ENCODE results near the gene CEP85. TPM values are rescaled to one million over a fixed set of nuclear protein-coding genes. Genes with fewer than 3 reads are reported as not detected.

CEP85 gene
- total and polyA plus RNA-seq, 9 of the 15 experiments (the other 6 are each of a cell fraction or from before 2014, with no cell fraction given), result 42.1 to 140 (median 92.6) TPM

DNA sequence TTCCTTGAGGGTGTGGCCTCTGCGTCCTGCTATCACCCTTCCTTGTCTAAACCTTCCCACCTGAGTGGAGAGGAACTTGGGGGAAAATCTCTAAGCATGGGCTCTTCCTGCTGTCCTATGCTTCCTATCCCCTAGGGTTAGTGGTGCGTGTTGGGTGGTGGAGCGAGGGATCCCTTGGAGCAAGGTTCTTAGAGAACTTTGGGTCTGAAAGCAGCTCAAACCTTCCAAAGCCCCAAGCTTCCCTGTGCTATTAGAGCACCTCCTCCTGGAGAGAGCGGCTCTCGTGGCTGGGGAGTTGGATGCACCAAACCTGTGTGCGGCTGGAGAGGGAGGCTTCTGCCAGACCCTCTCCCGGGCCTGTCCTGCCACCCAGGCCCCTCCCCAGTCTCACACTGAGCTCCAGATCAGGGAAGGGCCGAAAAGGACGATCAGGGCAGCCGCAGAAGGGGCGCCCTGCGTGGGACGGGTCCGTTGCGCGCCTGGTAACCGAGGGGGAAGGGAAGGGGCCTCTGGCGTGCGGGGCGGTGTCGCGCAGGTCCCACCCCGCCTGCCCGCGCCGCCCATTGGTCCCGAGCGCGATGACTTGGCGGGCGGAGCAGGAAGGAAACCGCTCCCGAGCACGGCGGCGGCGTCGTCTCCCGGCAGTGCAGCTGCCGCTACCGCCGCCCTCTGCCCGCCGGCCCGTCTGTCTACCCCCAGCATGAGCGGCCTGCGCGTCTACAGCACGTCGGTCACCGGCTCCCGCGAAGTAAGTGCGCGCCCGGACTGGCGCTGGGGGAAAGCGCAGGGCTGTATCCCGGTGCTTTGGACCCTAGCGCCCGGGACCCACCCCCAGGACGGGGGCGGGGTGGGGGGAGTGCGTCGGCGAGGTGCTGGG is 45.7 kb downstream of the CEP85 start, which contains the start of gene SH3BGRL3 (continued):
- TF ChIP-seq, protein P1, sequence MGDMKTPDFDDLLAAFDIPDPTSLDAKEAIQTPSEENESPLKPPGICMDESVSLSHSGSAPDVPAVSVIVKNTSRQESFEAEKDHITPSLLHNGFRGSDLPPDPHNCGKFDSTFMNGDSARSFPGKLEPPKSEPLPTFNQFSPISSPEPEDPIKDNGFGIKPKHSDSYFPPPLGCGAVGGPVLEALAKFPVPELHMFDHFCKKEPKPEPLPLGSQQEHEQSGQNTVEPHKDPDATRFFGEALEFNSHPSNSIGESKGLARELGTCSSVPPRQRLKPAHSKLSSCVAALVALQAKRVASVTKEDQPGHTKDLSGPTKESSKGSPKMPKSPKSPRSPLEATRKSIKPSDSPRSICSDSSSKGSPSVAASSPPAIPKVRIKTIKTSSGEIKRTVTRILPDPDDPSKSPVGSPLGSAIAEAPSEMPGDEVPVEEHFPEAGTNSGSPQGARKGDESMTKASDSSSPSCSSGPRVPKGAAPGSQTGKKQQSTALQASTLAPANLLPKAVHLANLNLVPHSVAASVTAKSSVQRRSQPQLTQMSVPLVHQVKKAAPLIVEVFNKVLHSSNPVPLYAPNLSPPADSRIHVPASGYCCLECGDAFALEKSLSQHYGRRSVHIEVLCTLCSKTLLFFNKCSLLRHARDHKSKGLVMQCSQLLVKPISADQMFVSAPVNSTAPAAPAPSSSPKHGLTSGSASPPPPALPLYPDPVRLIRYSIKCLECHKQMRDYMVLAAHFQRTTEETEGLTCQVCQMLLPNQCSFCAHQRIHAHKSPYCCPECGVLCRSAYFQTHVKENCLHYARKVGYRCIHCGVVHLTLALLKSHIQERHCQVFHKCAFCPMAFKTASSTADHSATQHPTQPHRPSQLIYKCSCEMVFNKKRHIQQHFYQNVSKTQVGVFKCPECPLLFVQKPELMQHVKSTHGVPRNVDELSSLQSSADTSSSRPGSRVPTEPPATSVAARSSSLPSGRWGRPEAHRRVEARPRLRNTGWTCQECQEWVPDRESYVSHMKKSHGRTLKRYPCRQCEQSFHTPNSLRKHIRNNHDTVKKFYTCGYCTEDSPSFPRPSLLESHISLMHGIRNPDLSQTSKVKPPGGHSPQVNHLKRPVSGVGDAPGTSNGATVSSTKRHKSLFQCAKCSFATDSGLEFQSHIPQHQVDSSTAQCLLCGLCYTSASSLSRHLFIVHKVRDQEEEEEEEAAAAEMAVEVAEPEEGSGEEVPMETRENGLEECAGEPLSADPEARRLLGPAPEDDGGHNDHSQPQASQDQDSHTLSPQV (IDR thresholded peaks at IDR 0.05), result peak; percentile 91
- TF ChIP-seq CHD2 (IDR thresholded peaks at IDR 0.05; ENCODE audit: low read depth, low read length) (peak; percentile 53), SREBF2 (CRISPR knock-in tag; IDR thresholded peaks at IDR 0.05) (no peak), ZFP36 (IDR thresholded peaks at IDR 0.05; ENCODE audit: low read depth, low read length, partially characterized antibody) (no peak), HMGN3 (IDR thresholded peaks at IDR 0.05; ENCODE audit: borderline replicate concordance, extremely low read depth, insufficient read length, low read depth, low read length) (peak; percentile 90), SMARCA4 (IDR thresholded peaks at IDR 0.05) (peak; percentile 37; the same call in 1 of the 2 replicates), SAFB (IDR thresholded peaks at IDR 0.05; ENCODE audit: borderline replicate concordance, low read depth, low read length) (no peak), GTF2F1 (IDR thresholded peaks at IDR 0.05; ENCODE audit: low read depth, low read length) (no peak), MEF2A (IDR thresholded peaks at IDR 0.05; ENCODE audit: control insufficient read depth, low read depth, low read length) (no peak), KLF1 (tag; IDR thresholded peaks at IDR 0.05) (peak; percentile 37), PRMT5 (CRISPR knock-in tag; IDR thresholded peaks at IDR 0.05) (no peak), KDM1A (IDR thresholded peaks at IDR 0.05) (no peak), NCOA2 (IDR thresholded peaks at IDR 0.05; ENCODE audit: partially characterized antibody in 2 of 2) (no peak), ZBTB1 (CRISPR knock-in tag; IDR thresholded peaks at IDR 0.05; ENCODE audit: borderline replicate concordance, low read depth) (no peak), YY1 (IDR thresholded peaks at IDR 0.05; ENCODE audit: borderline replicate concordance in 1 of 3, control insufficient read depth in 1 of 3, extremely low read depth in 1 of 3, insufficient read depth in 3 of 3, insufficient read length in 1 of 3, insufficient replicate concordance in 2 of 3, low read depth in 1 of 3, low read length in 2 of 3) (peak in 2 of 3 experiments; percentile 36 to 66), ARID2 (IDR thresholded peaks at IDR 0.05) (no peak), RFX7 (CRISPR knock-in tag; IDR thresholded peaks at IDR 0.05) (no peak), RBM14 (IDR thresholded peaks at IDR 0.05; ENCODE audit: borderline replicate concordance, insufficient read depth, low read depth, low read length) (0 out of 2 replicates have a peak, but pooled peaks have one; percentile 47), ZNF224 (CRISPR knock-in tag; IDR thresholded peaks at IDR 0.05) (no peak)
- TF ChIP-seq, protein P2, sequence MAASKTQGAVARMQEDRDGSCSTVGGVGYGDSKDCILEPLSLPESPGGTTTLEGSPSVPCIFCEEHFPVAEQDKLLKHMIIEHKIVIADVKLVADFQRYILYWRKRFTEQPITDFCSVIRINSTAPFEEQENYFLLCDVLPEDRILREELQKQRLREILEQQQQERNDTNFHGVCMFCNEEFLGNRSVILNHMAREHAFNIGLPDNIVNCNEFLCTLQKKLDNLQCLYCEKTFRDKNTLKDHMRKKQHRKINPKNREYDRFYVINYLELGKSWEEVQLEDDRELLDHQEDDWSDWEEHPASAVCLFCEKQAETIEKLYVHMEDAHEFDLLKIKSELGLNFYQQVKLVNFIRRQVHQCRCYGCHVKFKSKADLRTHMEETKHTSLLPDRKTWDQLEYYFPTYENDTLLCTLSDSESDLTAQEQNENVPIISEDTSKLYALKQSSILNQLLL (CRISPR knock-in tag; IDR thresholded peaks at IDR 0.05; ENCODE audit: borderline replicate concordance), result no peak

Data from K562 (cell line).